WTC11 (cell line): Measurements from ENCODE around the gene PPARD. TPM values are rescaled to one million over a fixed set of nuclear protein-coding genes. Genes with fewer than 3 reads are reported as not detected.

Experiments
- ATAC-seq: fragments of 200-7000 bp; cut with Tn5 transposase; 2 replicates; pipeline ENCODE4 v1.10.0; 2021; ENCODE audit warnings: mild to moderate bottlenecking, moderate library complexity
- CTCF ChIA-PET: fragments of 300-600 bp; sonication (Branson Sonifier 250); formaldehyde crosslinking; loops from one replicate; lab custom pipeline; 2021; ENCODE audit warnings: antibody characterized with exemption; lab: Charles Lee
- POLR2A ChIA-PET: fragments of 350-600 bp; sonication (Branson Sonifier 250); formaldehyde crosslinking; loops from one replicate; lab custom pipeline; 2021; ENCODE audit warnings: antibody characterized with exemption; lab: Charles Lee
- DNase-seq: peaks from one replicate; pipeline ENCODE4 v3.0.0; 2021; ENCODE audit warnings: low spot score
- H3K27ac Mint-ChIP-seq: 2 replicates; pipeline ENCODE4 v1.8.0; 2021; ENCODE audit warnings: mixed read lengths
- H3K27me3 Mint-ChIP-seq: 2 replicates; pipeline ENCODE4 v1.8.0; 2021; ENCODE audit warnings: low read depth, mild to moderate bottlenecking, moderate library complexity, mixed read lengths
- H3K36me3 Mint-ChIP-seq: 2 replicates; pipeline ENCODE4 v1.8.0; 2021; ENCODE audit warnings: mixed read lengths
- H3K4me1 Mint-ChIP-seq: 2 replicates; pipeline ENCODE4 v1.8.0; 2022; ENCODE audit warnings: mixed read lengths
- H3K4me3 Mint-ChIP-seq: 2 replicates; pipeline ENCODE4 v1.8.0; 2021; ENCODE audit warnings: mild to moderate bottlenecking, moderate library complexity, mixed read lengths
- H3K9me3 Mint-ChIP-seq: 2 replicates; pipeline ENCODE4 v1.8.0; 2021; ENCODE audit warnings: mixed read lengths
- CBFB ChIP-seq: sonication (generic); formaldehyde crosslinking; IDR thresholded peaks from 2 replicates; pipeline ENCODE4 v1.8.1; 2022; ENCODE audit warnings: mild to moderate bottlenecking, low read depth, missing genetic modification reagents
- CREB1 ChIP-seq: sonication (generic); formaldehyde crosslinking; IDR thresholded peaks from 2 replicates; pipeline ENCODE4 v1.8.0; 2023; ENCODE audit warnings: mild to moderate bottlenecking, missing genetic modification reagents
- EMX1 ChIP-seq: fragments of 250-450 bp; sonication (Bioruptor Pico); IDR thresholded peaks from 2 replicates; pipeline ENCODE4 v1.8.0; 2021; ENCODE audit warnings: mild to moderate bottlenecking
- ERG ChIP-seq: fragments of 250-450 bp; sonication (Bioruptor Pico); IDR thresholded peaks from 2 replicates; pipeline ENCODE4 v1.8.0; 2021; ENCODE audit warnings: mild to moderate bottlenecking
- ETV6 ChIP-seq: sonication (generic); formaldehyde crosslinking; IDR thresholded peaks from 2 replicates; pipeline ENCODE4 v1.8.1; 2022; ENCODE audit warnings: mild to moderate bottlenecking, missing genetic modification reagents
- GRHL2 ChIP-seq: fragments of 250-450 bp; sonication (Bioruptor Pico); IDR thresholded peaks from 2 replicates; pipeline ENCODE4 v1.8.0; 2022; ENCODE audit warnings: mild to moderate bottlenecking, moderate library complexity; ENCODE audit not compliant: insufficient replicate concordance, severe bottlenecking
- GTF2I ChIP-seq: fragments of 250-450 bp; sonication (Bioruptor Pico); conservative IDR thresholded peaks from 2 replicates; pipeline ENCODE4 v1.4.0; 2021; ENCODE audit warnings: mild to moderate bottlenecking
- HMGA2 ChIP-seq: fragments of 250-450 bp; sonication (Bioruptor Pico); IDR thresholded peaks from 2 replicates; pipeline ENCODE4 v1.4.0; 2021; ENCODE audit warnings: mild to moderate bottlenecking, moderate library complexity
- IRF2 ChIP-seq: sonication (generic); formaldehyde crosslinking; IDR thresholded peaks from 2 replicates; pipeline ENCODE4 v1.8.0; 2022; ENCODE audit warnings: low read depth, missing genetic modification reagents, borderline replicate concordance
- NR3C1 ChIP-seq: sonication (generic); formaldehyde crosslinking; conservative IDR thresholded peaks from 2 replicates; pipeline ENCODE4 v1.8.1; 2023; ENCODE audit warnings: low read depth, mild to moderate bottlenecking, missing genetic modification reagents
- RORB ChIP-seq: fragments of 250-450 bp; sonication (Bioruptor Pico); IDR thresholded peaks from 2 replicates; pipeline ENCODE4 v1.9.0; 2021; ENCODE audit warnings: mild to moderate bottlenecking
- SMAD4 ChIP-seq: sonication (generic); formaldehyde crosslinking; IDR thresholded peaks from 2 replicates; pipeline ENCODE4 v1.8.0; 2022; ENCODE audit warnings: mild to moderate bottlenecking, missing genetic modification reagents
- TEAD1 ChIP-seq: sonication (generic); formaldehyde crosslinking; IDR thresholded peaks from 2 replicates; pipeline ENCODE4 v1.8.0; 2022; ENCODE audit warnings: mild to moderate bottlenecking, missing genetic modification reagents
- ZBTB21 ChIP-seq: sonication (generic); formaldehyde crosslinking; IDR thresholded peaks from 2 replicates; pipeline ENCODE4 v1.8.1; 2023; ENCODE audit warnings: mild to moderate bottlenecking, missing genetic modification reagents, borderline replicate concordance
- ZNF121 ChIP-seq: sonication (generic); formaldehyde crosslinking; IDR thresholded peaks from 2 replicates; pipeline ENCODE4 v1.8.0; 2023; ENCODE audit warnings: missing genetic modification reagents
- ZNF219 ChIP-seq: sonication (generic); formaldehyde crosslinking; IDR thresholded peaks from 2 replicates; pipeline ENCODE4 v1.8.0; 2023; ENCODE audit warnings: missing genetic modification reagents, mild to moderate bottlenecking, borderline replicate concordance
- total RNA-seq: library from RNA; stranded (reverse); gene quantifications from 3 replicates; pipeline ENCODE4 v1.2.3, GENCODE V29; 2021
- TF ChIP-seq, protein P1 (sequence below): sonication (generic); formaldehyde crosslinking; IDR thresholded peaks from 2 replicates; pipeline ENCODE4 v1.8.0; 2022; ENCODE audit warnings: mild to moderate bottlenecking, missing genetic modification reagents
- TF ChIP-seq, protein P2 (sequence below): sonication (generic); formaldehyde crosslinking; IDR thresholded peaks from 2 replicates; pipeline ENCODE4 v1.8.0; 2023; ENCODE audit warnings: mild to moderate bottlenecking, missing genetic modification reagents
- TF ChIP-seq, protein P3 (sequence below): sonication (generic); formaldehyde crosslinking; IDR thresholded peaks from 2 replicates; pipeline ENCODE4 v1.8.1; 2023; ENCODE audit warnings: mild to moderate bottlenecking, missing genetic modification reagents, moderate library complexity
- TF ChIP-seq, protein P4 (sequence below): sonication (generic); formaldehyde crosslinking; IDR thresholded peaks from 2 replicates; pipeline ENCODE4 v1.8.1; 2023; ENCODE audit warnings: mild to moderate bottlenecking, missing genetic modification reagents, moderate library complexity

The PPARD gene
- total RNA-seq, 1 experiment from 2014 or later: 14.7 TPM

DNA sequence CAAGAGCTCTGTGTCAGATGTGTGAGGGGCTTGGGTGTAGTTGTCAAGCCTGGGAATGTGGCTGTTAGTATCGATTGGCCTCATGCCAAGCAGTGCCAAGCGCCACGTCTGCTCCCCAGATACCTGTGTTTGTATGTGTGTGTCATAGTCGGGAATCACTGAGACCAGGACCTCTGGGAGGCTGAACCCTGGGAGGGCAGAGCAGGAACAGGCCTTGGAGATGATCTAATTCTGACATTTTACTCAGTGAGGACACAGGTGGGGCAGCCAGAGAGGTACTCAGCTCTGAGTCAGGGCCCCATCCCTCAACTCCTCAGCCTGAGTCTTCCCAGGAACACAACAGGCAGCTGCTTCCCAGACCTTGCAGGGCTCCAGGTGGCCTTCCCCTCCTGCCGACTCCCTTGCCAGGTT is 58.5 kb downstream of the PPARD start (continued):
- TF ChIP-seq, protein P1, sequence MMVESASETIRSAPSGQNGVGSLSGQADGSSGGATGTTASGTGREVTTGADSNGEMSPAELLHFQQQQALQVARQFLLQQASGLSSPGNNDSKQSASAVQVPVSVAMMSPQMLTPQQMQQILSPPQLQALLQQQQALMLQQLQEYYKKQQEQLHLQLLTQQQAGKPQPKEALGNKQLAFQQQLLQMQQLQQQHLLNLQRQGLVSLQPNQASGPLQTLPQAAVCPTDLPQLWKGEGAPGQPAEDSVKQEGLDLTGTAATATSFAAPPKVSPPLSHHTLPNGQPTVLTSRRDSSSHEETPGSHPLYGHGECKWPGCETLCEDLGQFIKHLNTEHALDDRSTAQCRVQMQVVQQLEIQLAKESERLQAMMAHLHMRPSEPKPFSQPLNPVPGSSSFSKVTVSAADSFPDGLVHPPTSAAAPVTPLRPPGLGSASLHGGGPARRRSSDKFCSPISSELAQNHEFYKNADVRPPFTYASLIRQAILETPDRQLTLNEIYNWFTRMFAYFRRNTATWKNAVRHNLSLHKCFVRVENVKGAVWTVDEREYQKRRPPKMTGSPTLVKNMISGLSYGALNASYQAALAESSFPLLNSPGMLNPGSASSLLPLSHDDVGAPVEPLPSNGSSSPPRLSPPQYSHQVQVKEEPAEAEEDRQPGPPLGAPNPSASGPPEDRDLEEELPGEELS (CRISPR knock-in tag): no peak
- no peak for TF ChIP-seq CREB1 (CRISPR knock-in tag)

DNA sequence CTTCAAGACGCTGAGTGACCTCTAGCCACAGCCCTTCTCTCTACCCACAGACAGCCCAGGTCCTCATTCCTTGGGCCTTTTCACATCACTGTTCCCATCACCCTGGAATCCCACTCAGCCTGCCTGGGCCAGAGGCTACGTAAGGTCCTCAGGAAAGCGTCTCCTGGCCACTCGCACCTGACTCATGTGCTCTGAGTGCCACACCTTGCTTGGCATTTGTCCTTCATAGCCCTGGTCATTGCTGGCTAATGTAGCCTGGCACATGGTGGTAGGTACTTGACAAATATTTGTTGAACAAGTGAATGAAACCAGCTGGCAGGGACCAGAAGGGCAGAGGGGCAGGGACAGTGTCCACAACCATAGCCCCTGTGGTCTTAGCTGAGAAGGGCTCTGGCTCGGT is 59.2 kb downstream of the PPARD start:
- peaks cover 18% of the 10 kb centered on the region for H3K4me1 Mint-ChIP-seq
- CTCF ChIA-PET: interaction anchor here (1.5 to 3.7 kb wide), 3 partner anchors 13 to 48 kb away, joined by 5 to 17 read pairs (median 7); no protein-coding TSS in a partner anchor
- POLR2A ChIA-PET: no interaction called here
- no peak for DNase-seq
- no peaks in the 10 kb centered on the region for H3K27me3 Mint-ChIP-seq
- H3K36me3 Mint-ChIP-seq: peaks cover 7% of the 10 kb centered on the region
- ATAC-seq: no peak
- H3K27ac Mint-ChIP-seq: no peak overlapping the region
- TF ChIP-seq ZNF219 (CRISPR knock-in tag) (no peak), ZBTB21 (CRISPR knock-in tag) (no peak), CBFB (CRISPR knock-in tag) (no peak), HMGA2 (no peak), SMAD4 (CRISPR knock-in tag) (no peak), ERG (CRISPR knock-in tag) (no peak), CREB1 (CRISPR knock-in tag) (no peak), GTF2I (CRISPR knock-in tag) (no peak), GRHL2 (no peak), ETV6 (CRISPR knock-in tag) (no peak), RORB (CRISPR knock-in tag) (no peak), NR3C1 (CRISPR knock-in tag) (no peak), ZNF121 (CRISPR knock-in tag) (no peak), TEAD1 (CRISPR knock-in tag) (no peak)
- TF ChIP-seq, protein P2, sequence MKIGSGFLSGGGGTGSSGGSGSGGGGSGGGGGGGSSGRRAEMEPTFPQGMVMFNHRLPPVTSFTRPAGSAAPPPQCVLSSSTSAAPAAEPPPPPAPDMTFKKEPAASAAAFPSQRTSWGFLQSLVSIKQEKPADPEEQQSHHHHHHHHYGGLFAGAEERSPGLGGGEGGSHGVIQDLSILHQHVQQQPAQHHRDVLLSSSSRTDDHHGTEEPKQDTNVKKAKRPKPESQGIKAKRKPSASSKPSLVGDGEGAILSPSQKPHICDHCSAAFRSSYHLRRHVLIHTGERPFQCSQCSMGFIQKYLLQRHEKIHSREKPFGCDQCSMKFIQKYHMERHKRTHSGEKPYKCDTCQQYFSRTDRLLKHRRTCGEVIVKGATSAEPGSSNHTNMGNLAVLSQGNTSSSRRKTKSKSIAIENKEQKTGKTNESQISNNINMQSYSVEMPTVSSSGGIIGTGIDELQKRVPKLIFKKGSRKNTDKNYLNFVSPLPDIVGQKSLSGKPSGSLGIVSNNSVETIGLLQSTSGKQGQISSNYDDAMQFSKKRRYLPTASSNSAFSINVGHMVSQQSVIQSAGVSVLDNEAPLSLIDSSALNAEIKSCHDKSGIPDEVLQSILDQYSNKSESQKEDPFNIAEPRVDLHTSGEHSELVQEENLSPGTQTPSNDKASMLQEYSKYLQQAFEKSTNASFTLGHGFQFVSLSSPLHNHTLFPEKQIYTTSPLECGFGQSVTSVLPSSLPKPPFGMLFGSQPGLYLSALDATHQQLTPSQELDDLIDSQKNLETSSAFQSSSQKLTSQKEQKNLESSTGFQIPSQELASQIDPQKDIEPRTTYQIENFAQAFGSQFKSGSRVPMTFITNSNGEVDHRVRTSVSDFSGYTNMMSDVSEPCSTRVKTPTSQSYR (CRISPR knock-in tag): no peak
- no peak overlapping the region for H3K4me3 Mint-ChIP-seq
- peaks cover 10% of the 10 kb centered on the region for H3K9me3 Mint-ChIP-seq

GRCh38 chr6:35402136-35402855 is 59.9 kb downstream of the PPARD start:
- no peak for ATAC-seq
- POLR2A ChIA-PET: no interaction called here
- CTCF ChIA-PET: interaction anchor here (1.5 to 3.7 kb wide), 2 partner anchors 13 to 47 kb away, joined by 5 to 17 read pairs; no protein-coding TSS in a partner anchor
- H3K4me1 Mint-ChIP-seq: peaks cover 12% of the 10 kb centered on the region
- no peak overlapping the region for H3K27ac Mint-ChIP-seq
- H3K36me3 Mint-ChIP-seq: peaks cover 6% of the 10 kb centered on the region
- DNase-seq: no peak
- H3K27me3 Mint-ChIP-seq: no peaks in the 10 kb centered on the region
- peaks cover 9% of the 10 kb centered on the region for H3K9me3 Mint-ChIP-seq
- H3K4me3 Mint-ChIP-seq: no peak overlapping the region
- no peak for TF ChIP-seq HMGA2
- TF ChIP-seq ZNF121 (CRISPR knock-in tag): no peak
- TF ChIP-seq, protein P3, sequence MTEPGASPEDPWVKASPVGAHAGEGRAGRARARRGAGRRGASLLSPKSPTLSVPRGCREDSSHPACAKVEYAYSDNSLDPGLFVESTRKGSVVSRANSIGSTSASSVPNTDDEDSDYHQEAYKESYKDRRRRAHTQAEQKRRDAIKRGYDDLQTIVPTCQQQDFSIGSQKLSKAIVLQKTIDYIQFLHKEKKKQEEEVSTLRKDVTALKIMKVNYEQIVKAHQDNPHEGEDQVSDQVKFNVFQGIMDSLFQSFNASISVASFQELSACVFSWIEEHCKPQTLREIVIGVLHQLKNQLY: no peak
- no peak for TF ChIP-seq EMX1 (CRISPR knock-in tag)
- TF ChIP-seq, protein P1 (CRISPR knock-in tag): no peak
- no peak for TF ChIP-seq IRF2 (CRISPR knock-in tag)
- TF ChIP-seq, protein P4, sequence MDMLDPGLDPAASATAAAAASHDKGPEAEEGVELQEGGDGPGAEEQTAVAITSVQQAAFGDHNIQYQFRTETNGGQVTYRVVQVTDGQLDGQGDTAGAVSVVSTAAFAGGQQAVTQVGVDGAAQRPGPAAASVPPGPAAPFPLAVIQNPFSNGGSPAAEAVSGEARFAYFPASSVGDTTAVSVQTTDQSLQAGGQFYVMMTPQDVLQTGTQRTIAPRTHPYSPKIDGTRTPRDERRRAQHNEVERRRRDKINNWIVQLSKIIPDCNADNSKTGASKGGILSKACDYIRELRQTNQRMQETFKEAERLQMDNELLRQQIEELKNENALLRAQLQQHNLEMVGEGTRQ (CRISPR knock-in tag): no peak
